K562 (cell line): ENCODE measurements around the gene MRPL16. TPM values are rescaled to one million over a fixed set of nuclear protein-coding genes. Genes with fewer than 3 reads are reported as not detected.

Experiments
- ASH1L ChIP-seq: fragments of 450-650 bp; IDR thresholded peaks from 2 replicates; pipeline ENCODE4 v1.6.1; 2018; ENCODE audit warnings: borderline replicate concordance, mild to moderate bottlenecking, low read depth; ENCODE audit not compliant: partially characterized antibody
- CBFA2T2 ChIP-seq: fragments of 450-650 bp; conservative IDR thresholded peaks from 2 replicates; pipeline ENCODE4 v1.6.1; 2017; ENCODE audit warnings: mild to moderate bottlenecking
- CBFB ChIP-seq: sonication (generic); formaldehyde crosslinking; IDR thresholded peaks from 2 replicates; pipeline ENCODE4 v1.4.0; 2020; ENCODE audit warnings: mild to moderate bottlenecking, missing genetic modification reagents
- CREB3 ChIP-seq: fragments of 450-650 bp; conservative IDR thresholded peaks from 2 replicates; pipeline ENCODE4 v1.6.1; 2016; ENCODE audit warnings: missing genetic modification characterization, low read depth, mild to moderate bottlenecking, missing compliant biosample characterization, moderate library complexity
- CREB5 ChIP-seq: fragments of 250-450 bp; sonication (Bioruptor Pico); IDR thresholded peaks from 2 replicates; pipeline ENCODE4 v1.5.0; 2020; ENCODE audit warnings: mild to moderate bottlenecking
- CTCFL ChIP-seq: IDR thresholded peaks from 2 replicates; pipeline ENCODE4 v1.6.1; 2011; ENCODE audit warnings: borderline replicate concordance, low read depth, mild to moderate bottlenecking, moderate library complexity, low read length; ENCODE audit not compliant: insufficient read depth, poor library complexity, severe bottlenecking
- E2F1 ChIP-seq: sonication (generic); formaldehyde crosslinking; IDR thresholded peaks from 2 replicates; pipeline ENCODE4 v1.8.1; 2023; ENCODE audit warnings: mild to moderate bottlenecking, missing genetic modification reagents, moderate library complexity
- MEF2D ChIP-seq: conservative IDR thresholded peaks from 2 replicates; pipeline ENCODE4 v1.6.1; 2016; ENCODE audit warnings: low read depth, missing genetic modification characterization, missing compliant biosample characterization
- RBM15 ChIP-seq: fragments of 200-400 bp; formaldehyde crosslinking; IDR thresholded peaks from 2 replicates; pipeline ENCODE4 v1.6.1; 2018; ENCODE audit warnings: mild to moderate bottlenecking, low read length, moderate library complexity; ENCODE audit not compliant: insufficient read depth
- RFX5 ChIP-seq: IDR thresholded peaks from 2 replicates; pipeline ENCODE4 v1.6.1; 2011; ENCODE audit warnings: low read depth, mild to moderate bottlenecking, improper control_type of control experiment, low read length
- SAFB2 ChIP-seq: fragments of 200-400 bp; formaldehyde crosslinking; IDR thresholded peaks from 2 replicates; pipeline ENCODE4 v1.6.1; 2018; ENCODE audit warnings: borderline replicate concordance, low read length, low read depth, moderate library complexity; ENCODE audit not compliant: severe bottlenecking
- SLC30A9 ChIP-seq: fragments of 250-450 bp; sonication (Bioruptor Pico); IDR thresholded peaks from 2 replicates; pipeline ENCODE4 v1.8.0; 2022; ENCODE audit warnings: mild to moderate bottlenecking, moderate library complexity
- SNAPC5 ChIP-seq: fragments of 250-450 bp; sonication (Bioruptor Pico); IDR thresholded peaks from 2 replicates; pipeline ENCODE4 v1.8.0; 2021; ENCODE audit warnings: moderate library complexity, mild to moderate bottlenecking, inconsistent platforms
- ZBTB17 ChIP-seq: fragments of 450-650 bp; formaldehyde crosslinking; IDR thresholded peaks from 2 replicates; pipeline ENCODE4 v1.4.0; 2020; ENCODE audit warnings: mild to moderate bottlenecking
- ZFPM2 ChIP-seq: fragments of 250-450 bp; sonication (Bioruptor Pico); IDR thresholded peaks from 2 replicates; pipeline ENCODE4 v1.5.1; 2022; ENCODE audit warnings: mild to moderate bottlenecking
- ZKSCAN8 ChIP-seq: fragments of 200-800 bp; sonication (Bioruptor generic); IDR thresholded peaks from 2 replicates; pipeline ENCODE4 v1.6.1; 2016; ENCODE audit warnings: missing genetic modification characterization, missing compliant biosample characterization
- ZNF253 ChIP-seq: fragments of 250-450 bp; sonication (Bioruptor Pico); conservative IDR thresholded peaks from 2 replicates; pipeline ENCODE4 v1.6.1; 2021; ENCODE audit warnings: mild to moderate bottlenecking
- ZNF3 ChIP-seq: fragments of 250-450 bp; sonication (Bioruptor Pico); IDR thresholded peaks from 2 replicates; pipeline ENCODE4 v1.5.0; 2021; ENCODE audit warnings: mild to moderate bottlenecking, moderate library complexity
- ZNF449 ChIP-seq: fragments of 250-450 bp; sonication (Bioruptor Pico); IDR thresholded peaks from 2 replicates; pipeline ENCODE4 v1.8.0; 2022; ENCODE audit warnings: moderate library complexity, mild to moderate bottlenecking, inconsistent platforms
- ZNF699 ChIP-seq: fragments of 250-450 bp; sonication (Bioruptor Pico); IDR thresholded peaks from 2 replicates; pipeline ENCODE4 v1.8.0; 2021; ENCODE audit warnings: mild to moderate bottlenecking, moderate library complexity; ENCODE audit not compliant: insufficient replicate concordance
- polyA plus RNA-seq, 8 experiments: library from polyadenylated mRNA; depleted of rRNA in 4 of 8; stranded (reverse) in 5 of 8; unstranded in 3 of 8; fragments of >200 nt; fragmentation: Nextera tagmentation in 2 of 8; fragmentation: Illumina TruSeq in 1 of 8; extraction: Ambion mirVana in 2 of 8; extraction: Trizol in 1 of 8; gene quantifications; 2 replicates each; pipeline versions ENCODE4 v1.2.1 to v1.2.3, GENCODE V29; 2011 to 2014; ENCODE audit warnings: inconsistent platforms in 1 of 8, missing spikeins in 1 of 8
- total RNA-seq, 7 experiments: library from RNA; depleted of rRNA in 6 of 7; stranded (reverse); fragments of >200 nt in 6 of 7; fragmentation: Illumina TruSeq in 2 of 7; extraction: Trizol in 2 of 7; gene quantifications; 2 replicates each; pipeline versions ENCODE4 v1.2.1 to v1.2.3, GENCODE V29; 2011 to 2021; ENCODE audit warnings: low replicate concordance in 1 of 7

The MRPL16 gene
- total and polyA plus RNA-seq, 9 of the 15 experiments (the other 6 are each of a cell fraction or from before 2014, with no cell fraction given), result 63.3 to 209 (median 157) TPM

GRCh38 chr11:59776210-59777066 is 34.1 kb downstream of the MRPL16 start (continued):
- TF ChIP-seq SAFB2 (no peak), ZNF3 (CRISPR knock-in tag) (no peak), ZFPM2 (CRISPR knock-in tag) (no peak), ZKSCAN8 (CRISPR knock-in tag) (no peak), CBFA2T2 (peak; percentile 35; the same call in 1 of the 2 replicates), ASH1L (no peak), ZNF449 (CRISPR knock-in tag) (no peak), ZNF253 (CRISPR knock-in tag) (no peak), E2F1 (CRISPR knock-in tag) (no peak), CREB5 (CRISPR knock-in tag) (no peak), RFX5 (no peak), RBM15 (no peak), SNAPC5 (CRISPR knock-in tag) (no peak), ZNF699 (CRISPR knock-in tag) (no peak), CBFB (CRISPR knock-in tag) (no peak), CTCFL (no peak), CREB3 (tag) (no peak), MEF2D (tag) (no peak), SLC30A9 (CRISPR knock-in tag) (no peak), ZBTB17 (CRISPR knock-in tag) (no peak)
